ENCODE data around the gene RAPSN.
A peak's percentile ranks its signal among the peaks of the same experiment; 100 is the strongest.

The RAPSN gene

GRCh38 chr11:47448566-47449427 lies at the start of gene RAPSN:
Gene RAPSN, minus strand, starts transcription at chr11:47449136. Its CDS starts 172 bp downstream, at chr11:47448964.
- DNase-seq, result no peak

DNA sequence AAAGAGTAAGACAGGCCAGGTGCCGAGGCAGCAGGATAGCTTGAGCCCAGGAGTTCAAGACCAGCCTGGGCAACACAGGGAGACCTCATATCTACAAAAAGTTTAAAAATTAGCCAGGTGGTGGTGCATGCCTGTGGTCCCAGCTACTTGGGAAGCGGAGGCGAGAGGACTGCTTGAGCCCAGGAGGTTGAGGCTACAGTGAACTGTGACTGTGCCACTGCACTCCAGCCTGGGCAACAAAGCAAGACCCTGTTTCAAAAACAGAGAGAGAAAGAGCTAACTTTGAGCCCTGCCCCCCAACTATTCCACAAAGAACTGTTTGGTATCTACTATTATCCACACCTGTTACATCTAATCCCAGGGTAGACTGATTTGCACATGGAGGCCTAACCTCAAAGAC lies 49.2 kb upstream of the RAPSN start:
- DNase-seq, result no peak

DNA sequence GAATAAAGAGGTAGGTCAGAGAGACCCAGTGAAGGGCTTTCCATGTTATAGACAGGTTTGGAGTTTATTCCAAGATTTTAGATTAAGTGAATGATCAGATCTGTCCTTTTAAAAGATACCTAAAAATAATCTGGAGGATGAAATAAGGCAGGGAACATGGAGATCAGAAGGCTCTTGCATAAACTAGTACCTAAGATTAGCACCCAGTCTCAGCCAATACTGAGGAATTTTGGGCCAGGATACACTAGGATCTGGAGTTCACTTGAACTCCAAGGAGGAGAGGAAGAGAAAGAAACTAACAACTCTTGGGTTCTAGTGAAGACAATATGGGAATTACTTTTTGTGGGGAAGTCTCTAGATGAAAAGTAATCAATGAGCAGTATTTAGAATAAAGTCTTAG lies 47.9 kb upstream of the RAPSN start:
- DNase-seq, result no peak

DNA sequence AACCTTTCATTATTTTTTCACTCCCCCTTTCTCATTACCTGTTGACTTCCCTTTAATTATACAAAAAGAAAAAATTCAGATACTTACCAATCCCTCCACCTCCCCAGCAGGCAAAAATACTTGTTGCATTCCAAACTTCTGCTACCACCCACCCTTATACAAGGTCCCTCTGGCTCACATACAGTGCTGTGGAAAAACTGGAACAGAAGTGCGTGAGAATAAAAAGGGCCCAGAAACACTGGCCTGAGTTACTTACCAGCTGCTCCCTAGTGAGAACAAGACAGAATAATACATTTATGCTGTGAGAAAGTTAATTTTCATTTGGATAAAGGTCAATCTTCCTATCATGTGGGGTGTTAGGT lies 46.9 kb upstream of the RAPSN start:
- DNase-seq, result peak; percentile 37

DNA sequence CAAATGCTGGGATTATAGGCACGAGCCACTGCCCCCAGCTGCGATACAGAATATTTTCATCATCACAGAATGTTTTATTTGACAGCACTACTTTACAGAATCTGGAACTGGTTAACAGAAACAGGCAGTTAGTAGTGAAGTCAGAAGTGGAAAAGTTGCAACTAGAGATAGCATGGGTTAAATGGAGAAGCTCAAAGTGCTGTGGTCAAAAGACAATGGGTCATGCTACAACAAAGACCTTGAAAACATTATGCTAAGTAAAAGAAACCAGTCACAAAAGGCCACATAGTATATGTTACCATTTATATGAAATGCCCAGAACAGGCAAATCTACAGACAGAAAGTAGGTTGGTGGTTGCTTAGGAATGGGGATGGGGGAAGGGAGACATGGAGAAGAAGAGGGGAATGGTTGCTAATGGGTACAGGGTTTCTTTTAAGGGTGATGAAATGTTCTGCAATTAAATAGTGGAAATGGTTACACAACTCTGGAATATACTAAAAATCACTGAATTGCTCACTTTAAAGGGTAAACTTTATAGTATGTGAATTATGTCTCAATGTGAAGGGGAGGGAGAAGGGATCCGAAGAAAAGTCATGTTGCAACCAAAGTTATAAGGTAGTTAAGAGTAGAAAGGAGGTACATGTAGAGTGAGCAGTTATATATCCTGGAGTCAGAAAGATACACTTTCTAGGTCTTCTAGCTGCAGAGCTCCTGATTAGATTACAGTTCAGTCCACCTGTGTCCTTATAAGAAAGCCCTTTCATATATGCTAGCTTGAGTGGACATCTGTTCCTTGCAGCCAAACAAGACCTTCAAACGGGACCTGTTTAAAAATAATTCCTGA lies 46.3 kb upstream of the RAPSN start:
- peak; percentile 93 for DNase-seq

DNA sequence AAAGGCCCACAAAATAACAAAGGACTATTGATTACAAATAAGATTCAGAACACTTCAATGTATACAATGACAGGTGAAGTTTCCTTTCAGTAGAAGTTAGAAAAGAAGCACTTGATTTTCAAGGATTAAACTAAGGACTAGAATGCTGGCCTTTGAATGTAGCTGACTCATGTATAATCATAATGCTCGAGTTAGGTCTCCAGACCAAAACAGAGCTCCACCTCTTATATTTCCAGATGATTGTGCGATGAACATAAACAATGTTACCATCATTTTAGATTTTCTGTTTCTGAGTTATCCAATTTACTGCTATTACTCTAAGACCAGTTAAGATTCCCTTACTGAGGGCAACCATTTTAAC lies 40.4 kb upstream of the RAPSN start:
- no peak for DNase-seq

DNA sequence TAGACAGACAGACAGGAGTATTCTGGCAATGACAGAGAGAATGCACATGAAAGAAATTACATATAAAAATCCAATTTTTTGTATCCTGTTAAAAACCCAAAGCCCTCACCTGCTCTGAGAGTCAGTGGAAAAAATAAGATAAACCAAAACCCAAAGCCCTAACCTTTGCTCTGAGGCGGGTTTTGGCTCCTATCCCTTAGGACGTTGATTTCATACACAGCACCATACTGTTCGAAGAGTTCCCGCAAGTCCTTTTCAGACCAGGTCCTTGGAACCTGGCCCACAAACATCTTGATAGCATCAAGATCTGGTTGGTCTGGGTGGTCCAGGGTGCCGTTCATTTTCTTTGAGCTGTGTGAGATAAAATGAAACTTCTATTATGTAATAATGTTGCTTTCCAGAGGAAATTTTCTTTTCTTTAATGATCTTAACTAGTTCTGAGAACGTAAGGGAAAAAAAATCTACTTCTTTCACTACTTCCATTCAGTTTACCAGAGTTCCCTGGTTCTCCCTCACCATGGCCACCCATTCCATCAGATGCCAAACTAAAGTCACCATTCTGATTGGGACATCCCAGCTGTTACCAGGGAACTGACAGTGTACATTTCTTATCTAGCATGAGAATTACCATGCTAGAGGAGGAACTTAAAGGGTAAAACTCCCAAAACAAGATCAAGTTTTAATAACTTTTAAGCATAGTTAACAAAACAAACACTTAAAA lies 39.9 kb upstream of the RAPSN start:
- no peak for DNase-seq

GRCh38 chr11:47488111-47488510 lies 39.2 kb upstream of the RAPSN start:
- DNase-seq, result no peak

GRCh38 chr11:47487421-47487820 lies 38.5 kb upstream of the RAPSN start:
- DNase-seq, result no peak

DNA sequence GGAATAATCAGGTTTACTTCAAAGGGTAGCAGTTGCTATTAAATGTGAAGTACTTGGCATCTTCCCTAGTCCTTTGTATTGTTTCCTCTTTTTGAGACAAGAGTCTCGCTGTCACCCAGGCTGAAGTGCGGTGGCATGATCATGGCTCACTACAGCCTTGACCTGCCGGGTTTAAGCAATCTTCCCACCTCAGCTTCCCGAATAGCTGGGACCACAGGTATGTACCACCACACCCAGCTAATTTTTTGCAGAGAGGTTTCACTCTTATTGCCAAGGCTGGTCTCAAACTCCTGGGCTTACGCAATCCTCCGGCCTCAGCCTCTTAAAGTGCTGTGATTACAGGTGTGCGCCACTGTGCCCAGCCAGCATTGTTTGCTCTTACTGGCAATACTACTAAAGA lies 36.2 kb upstream of the RAPSN start:
- no peak for DNase-seq

- no peak for DNase-seq
Measured at GRCh38 chr11:47483457-47483856, 34.5 kb upstream of the RAPSN start.

DNA sequence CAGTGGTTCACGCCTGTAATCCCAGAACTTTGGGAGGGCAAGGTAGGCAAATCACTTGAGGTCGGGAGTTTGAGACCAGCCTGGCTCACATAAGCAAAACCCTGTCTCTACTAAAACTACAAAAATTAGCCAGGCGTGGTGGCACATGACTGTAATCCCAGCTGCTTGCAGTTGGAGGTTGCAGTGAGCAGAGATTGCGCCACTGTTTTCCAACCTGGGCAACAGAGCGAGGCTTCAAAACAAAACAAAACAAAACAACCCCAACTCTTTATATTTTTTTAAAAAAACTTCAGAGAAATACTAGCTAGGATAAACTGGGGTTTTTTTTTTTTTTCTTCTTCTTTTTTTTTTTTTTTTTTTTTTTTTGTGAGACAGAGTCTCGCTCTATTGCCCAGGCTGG lies 31.8 kb upstream of the RAPSN start:
- no peak for DNase-seq

- no peak for DNase-seq
Measured at GRCh38 chr11:47478651-47479329, 29.9 kb upstream of the RAPSN start.

DNA sequence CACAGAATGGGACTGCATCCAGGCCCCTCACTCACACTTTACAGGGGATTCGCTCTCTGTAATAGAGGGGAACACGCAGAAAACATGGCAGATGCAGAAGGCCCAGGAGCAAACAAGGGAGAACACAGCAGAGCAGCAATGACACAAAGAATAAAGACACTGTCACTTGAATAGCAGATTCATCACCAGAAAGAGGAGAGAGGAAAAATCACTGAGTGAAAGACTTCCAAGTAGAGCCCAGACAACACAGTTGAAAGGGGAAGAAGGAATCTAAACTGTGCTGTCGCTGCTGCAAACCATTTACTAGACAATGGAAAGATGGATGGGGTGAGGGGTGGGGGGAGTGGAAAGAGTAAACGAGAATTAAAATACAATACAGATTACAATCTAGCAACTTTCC lies 28.8 kb upstream of the RAPSN start:
- no peak for DNase-seq

GRCh38 chr11:47477323-47477722 lies 28.4 kb upstream of the RAPSN start:
- no peak for DNase-seq

DNA sequence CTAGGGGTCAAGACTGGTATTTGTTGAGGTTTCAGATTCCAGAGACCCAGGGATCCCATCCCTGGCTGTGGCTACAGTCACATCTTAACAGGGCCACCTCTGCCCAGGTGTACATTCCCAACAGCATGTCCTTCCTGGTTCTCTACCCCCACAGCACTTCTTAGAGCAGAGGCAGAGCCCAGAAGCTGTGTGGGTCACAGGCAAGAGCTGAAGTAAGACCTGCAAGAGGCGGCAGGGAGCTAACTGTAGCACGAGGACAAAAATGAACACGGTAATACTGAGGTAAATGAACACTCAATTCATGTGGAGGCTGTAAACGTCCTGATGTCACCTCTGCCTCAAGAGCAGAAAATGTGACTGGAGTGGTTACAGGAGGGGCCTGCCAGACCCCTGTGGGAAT lies 21.7 kb upstream of the RAPSN start:
- DNase-seq, result no peak

DNA sequence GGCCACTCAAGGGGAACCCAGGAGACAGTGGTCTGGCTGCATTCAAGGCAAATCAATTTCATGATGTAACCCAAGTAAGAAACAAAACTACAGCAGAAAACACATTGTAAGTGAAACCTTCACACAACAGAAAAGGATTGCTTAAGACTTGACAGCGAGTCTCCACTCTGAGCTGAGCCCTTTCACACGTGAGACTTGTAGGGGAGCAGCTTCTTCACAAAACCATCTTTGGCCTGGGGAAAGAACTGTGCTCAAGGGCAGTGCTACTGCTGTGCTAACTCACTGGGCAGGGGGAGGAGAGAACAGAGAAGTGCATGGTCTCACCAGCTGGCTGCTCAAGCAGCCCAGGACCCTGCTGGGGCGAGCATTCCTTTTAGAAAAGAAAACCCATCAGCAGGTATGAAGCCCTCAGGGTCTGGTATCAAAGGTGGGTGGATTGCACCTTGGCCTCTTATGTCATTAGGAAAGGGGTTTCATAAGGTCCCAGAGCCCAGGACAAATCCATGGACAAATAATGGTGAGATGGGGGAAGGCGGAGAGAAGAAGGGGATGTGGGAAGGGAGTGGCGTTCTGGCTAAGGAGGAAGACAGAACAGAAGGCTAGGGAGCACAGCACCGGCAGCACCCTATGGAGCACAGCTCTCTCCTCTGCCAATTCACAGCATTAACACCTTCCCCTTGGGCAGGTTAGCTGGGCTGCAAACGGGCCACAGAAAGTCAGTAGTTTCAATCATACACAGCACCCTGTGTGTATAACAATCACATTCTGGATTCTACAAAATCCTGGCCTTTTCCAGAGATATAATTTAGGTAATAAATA lies 20.6 kb upstream of the RAPSN start:
- DNase-seq, result no peak

- no peak for DNase-seq
Measured at GRCh38 chr11:47468598-47469214, 19.8 kb upstream of the RAPSN start.

DNA sequence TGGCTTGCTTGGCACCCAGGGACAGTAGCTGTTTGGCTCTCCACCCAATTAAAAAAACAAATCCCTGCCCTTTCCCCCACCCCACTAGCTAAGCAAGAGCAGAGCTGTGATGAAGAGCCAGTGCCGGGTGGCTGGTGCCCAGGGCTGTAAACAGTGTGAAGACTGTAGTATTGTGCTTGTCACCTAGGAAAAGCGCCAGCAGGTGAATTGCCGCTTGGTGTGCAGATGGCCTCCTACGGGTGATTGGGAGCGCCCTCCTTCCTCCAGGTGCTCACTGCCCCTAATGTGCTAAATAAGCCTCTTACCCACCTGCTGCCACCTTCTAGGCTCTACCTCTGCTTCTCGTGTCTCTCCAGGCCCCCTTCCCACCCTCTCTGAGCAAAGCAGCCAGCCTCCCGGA lies 18.4 kb upstream of the RAPSN start:
- DNase-seq, result no peak

DNA sequence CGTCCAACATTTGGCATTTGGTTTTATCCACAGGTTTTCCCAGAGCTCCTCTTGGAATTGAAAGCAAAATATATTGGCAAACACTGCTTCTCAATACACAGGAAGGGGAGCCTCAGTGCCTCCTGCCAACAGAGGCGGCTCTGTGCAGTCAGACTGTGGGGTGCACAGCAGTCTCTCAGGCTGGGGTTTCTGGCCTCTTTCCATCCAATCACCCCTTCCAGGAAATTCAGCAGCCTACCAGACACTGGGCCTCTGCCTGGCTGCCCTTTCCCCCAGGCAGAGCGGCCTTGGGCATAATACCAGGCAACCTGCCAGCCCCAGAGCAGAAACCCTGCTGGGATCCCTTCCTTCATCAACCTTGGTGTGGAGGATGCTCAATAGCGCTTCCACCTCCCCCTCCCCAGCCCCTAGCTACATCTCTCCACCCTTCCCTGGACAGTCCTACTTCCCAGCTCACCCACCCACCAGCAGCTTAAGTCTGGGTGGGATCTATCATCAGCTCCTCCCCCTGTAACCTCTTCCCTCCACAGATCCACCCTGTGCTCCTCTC lies 17.8 kb upstream of the RAPSN start:
- peak; percentile 43 for DNase-seq

GRCh38 chr11:47466201-47466600 lies 17.3 kb upstream of the RAPSN start:
- DNase-seq, result peak; percentile 23

Data from fibroblast of upper back skin (primary cell).